KG1 (cell line): ENCODE measurements around the gene MARVELD3.
A peak's percentile ranks its signal among the peaks of the same experiment; 100 is the strongest.
"Not testable (repeated sequence)": the region's sequence is repeated elsewhere in the genome, so short reads cannot be mapped to it uniquely, and the experiment has no call there.

Source experiments
- DNase-seq: peaks from one replicate; lab custom pipeline; 2025; lab: John Stamatoyannopoulos, UW

The MARVELD3 gene

GRCh38 chr16:71626018-71626857 is at the start of gene MARVELD3:
Gene MARVELD3 (plus strand): TSS chr16:71626184. CDS start chr16:71626230, 46 bp downstream.
- no peak for DNase-seq

DNA sequence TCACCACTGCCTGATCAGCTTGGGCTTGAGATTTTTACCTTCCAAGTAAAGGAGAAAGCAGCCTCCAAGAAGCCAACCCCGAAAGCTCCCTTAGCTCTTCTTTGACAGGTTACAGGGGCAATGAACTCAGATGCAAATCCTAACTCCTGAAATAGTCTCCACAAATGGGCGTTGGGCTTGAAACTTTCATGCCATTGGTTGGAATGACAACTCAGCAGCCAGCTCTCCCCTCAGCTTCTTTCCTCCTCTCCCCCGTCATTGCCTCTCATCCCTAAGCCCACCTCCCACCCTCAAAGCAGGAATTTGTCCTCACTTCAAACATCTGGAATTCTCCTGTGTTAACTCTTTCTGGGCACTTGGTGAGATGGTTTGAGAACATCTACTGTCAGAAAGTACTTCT is 49.0 kb upstream of the MARVELD3 start, which contains the start of gene TAT:
Gene TAT (minus strand): TSS at position 122 of the 400 bp plus-strand sequence. CDS start 677 bp downstream, outside the sequence.
- no peak for DNase-seq

DNA sequence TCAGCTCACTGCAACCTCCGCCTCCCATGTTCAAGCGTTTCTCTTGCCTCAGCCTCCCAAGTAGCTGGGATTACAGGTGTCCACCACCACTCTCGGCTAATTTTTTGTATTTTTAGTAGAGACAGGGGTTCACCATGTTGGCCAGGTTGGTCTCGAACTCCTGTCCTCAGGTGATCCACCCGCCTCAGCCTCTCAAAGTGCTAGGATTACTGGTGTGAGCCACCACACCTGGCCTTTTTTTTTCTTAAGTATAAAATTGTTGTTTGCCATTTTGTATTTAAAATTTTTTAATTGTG is 43.5 kb upstream of the MARVELD3 start:
- DNase-seq, result not testable (repeated sequence)

DNA sequence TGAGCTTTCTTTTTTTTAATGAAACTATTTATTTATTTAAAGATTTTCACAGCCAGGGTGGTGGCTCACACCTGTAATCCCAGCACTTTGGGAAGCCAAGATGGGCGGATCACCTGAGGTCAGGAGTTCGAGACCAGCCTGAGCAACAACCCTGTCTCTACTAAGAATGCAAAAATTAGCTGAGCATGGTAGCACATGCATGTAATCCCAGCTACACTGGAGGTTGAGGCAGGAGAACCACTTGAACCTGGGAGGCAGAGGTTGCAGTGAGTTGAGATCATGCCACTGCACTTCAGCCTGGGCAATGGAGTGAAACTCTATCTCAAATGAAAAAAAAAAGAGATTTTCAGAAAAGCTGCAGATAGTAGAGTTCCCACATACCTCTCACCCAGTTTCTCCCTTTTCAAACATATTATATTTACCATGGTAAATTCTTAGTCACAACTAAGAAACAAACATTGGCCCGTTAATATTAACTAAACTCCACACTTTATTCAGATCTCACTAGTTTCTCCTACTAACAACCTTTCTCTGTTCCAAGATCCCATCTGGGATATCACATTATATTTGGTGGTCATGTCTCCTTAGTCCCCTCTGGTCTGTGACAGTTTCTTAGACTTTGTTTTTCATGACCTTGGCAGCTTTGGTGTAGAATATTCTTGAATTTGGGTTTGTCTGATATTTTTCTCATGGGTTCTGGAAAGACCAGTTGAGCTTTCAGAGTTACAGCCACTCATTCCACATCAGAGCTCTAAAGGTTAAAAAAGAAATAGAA is 41.3 kb upstream of the MARVELD3 start:
- DNase-seq, result no peak

DNA sequence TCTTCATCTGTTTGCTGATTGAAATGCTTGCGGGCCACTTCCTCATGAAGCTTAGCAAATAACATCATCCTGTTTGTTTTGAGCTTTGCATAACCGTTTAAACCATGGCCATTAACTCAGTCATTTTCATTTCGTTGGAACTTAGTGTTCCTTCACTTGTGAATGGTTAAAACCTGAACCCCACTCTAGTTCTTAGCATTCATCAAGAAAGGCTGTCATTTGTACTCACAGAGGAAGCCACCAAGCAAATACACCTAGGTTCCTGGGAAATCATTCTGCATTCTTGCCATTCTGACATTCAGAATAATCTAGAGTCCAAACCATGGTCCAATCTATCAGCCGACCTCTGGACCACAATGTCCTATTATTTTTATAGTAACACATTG is 40.7 kb upstream of the MARVELD3 start:
- no peak for DNase-seq

DNA sequence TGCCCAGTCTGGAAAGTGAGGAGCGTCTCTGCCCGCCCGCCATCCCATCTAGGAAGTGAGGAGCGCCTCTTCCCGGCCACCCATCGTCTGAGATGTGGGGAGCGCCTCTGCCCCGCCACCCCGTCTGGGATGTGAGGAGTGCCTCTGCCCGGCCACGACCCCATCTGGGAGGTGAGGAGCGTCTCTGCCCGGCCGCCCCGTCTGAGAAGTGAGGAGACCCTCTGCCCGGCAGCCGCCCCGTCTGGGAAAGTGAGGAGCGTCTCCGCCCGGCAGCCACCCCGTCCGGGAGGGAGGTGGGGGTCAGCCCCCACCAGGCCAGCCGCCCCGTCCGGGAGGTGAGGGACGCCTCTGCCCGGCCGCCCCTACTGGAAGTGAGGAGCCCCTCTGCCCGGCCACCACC is 36.6 kb upstream of the MARVELD3 start:
- DNase-seq, result not testable (repeated sequence)

DNA sequence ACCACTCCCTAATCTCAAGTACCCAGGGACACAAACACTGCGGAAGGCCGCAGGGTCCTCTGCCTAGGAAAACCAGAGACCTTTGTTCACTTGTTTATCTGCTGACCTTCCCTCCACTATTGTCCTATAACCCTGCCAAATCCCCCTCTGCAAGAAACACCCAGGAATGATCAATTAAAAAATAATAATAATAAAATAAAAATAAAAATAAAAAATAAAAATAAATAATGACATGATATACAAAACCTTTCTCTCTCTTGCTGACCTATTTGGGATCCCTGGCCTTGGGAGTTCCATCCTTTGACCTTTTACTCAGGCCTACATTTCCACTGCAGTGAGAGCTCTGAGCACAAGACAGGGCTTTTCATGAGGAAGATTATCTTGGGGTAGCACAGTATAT is 35.9 kb upstream of the MARVELD3 start:
- not testable (repeated sequence) for DNase-seq

DNA sequence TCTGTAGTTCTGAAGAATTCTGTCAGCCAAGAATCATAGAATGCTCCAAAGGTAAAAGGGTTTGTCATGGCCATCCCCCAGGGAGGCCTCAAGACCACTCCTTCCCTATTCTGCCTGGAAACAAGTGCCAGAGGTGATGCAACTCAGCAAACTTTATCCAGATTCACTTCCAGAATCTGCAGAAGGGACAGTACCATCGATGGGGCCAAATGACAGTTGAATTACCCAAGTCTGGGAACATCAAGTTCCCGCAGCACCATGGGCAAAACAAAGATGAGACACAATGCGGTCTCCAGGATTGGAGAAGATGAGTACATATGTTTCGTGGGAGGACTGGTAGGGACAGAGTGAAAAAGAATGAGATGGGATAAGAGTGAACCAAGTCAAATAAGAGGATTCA is 35.4 kb upstream of the MARVELD3 start:
- no peak for DNase-seq

DNA sequence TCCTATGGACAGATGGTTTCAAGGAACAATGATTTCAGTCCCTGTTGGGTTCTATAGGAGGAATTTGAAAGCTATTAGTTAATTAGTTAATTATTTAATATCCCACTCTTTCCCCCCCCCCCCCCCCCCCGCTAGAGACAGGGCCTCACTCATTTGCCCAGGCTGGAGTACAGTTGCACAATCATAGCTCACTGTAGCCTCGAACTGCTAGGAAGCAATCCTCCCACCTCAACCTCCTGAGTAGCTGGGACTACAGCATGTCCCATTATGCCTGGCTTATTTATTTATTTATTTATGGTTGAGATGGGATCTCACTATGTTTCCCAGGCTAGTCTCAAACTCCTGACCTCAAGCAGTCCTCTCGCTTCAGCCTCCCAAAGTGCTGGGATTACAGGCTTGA is 34.1 kb upstream of the MARVELD3 start:
- no peak for DNase-seq

GRCh38 chr16:71593048-71593999 is 32.7 kb upstream of the MARVELD3 start:
- no peak for DNase-seq

- DNase-seq, result no peak
These were observed 31.9 kb upstream of the MARVELD3 start for GRCh38 chr16:71594000-71594646.

DNA sequence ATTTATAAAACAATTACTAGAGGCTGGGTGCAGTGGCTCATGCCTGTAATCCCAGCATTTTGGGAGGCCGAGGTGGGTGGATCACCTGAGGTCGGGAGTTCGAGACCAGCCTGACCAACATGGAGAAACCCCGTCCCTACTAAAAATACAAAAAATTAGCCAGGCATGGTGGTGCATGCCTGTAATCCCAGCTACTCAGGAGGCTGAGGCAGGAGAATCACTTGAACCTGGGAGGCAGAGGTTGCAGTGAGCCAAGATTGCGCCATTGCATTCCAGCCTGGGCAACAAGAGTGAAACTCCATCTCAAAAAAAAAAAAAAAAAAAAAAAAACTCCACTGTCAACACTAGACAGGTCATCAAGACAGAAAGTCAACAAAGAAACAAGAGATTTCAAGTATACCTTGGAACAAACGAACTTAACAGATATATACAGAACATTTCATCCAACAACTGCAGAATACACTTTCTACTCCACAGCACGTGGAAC is 30.6 kb upstream of the MARVELD3 start:
- DNase-seq, result not testable (repeated sequence)

DNA sequence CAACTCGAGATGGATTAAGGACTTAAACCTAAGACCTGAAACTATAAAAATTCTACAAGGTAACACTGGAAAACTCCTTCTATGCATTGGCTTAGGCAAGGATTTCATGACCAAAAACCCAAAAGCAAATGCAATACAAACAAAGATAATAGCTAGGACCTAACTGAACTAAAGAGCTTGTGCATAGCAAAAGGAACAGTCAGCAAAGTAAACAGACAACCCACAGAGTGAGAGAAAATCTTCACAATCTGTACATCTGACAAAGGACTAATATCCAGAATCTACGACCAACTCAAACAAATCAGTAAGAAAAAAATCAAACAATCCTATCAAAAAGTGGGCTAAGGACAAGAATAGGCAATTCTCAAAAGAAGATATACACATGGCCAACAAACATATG is 27.6 kb upstream of the MARVELD3 start:
- DNase-seq, result not testable (repeated sequence)

DNA sequence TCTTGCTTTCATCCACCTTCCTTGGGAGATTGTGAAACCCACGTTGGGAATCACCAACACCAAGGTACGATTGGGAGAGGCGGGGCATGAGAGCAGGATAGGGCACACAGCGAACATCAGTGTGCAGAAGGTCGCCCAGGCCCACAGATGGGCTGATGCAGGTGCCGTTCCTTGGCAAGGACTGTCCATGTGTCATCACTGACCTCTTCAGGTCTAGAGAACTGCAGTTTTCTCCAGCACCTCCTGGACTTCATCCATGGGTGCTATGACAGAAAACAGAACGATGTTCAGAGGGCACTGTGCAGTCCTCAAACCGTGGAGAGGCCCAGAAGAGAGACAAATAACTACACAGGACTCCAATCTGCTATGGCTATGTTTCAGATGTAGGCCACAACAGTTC is 25.2 kb upstream of the MARVELD3 start:
- DNase-seq, result no peak

GRCh38 chr16:71609066-71609465 is 16.9 kb upstream of the MARVELD3 start:
- no peak for DNase-seq

DNA sequence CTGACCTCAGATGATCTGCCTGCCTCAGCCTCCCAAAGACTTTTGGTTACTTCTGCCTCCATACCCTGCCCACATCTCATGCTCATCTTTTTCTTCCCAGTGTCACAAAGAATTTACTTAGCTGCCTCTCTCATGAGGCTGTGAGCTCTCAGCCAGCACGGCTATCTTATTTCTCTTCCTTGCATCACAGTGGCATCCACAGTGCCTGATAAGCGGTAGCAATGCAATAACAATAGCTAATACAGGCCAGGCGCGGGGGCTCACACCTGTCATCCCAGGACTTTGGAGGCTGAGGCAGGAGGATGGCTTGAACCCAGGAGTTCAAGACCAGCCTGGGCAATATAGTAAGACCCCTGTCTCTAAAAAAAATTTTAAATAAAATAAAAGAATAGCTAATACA is 15.5 kb upstream of the MARVELD3 start:
- DNase-seq, result no peak

- DNase-seq, result peak; percentile 12
These were observed 14.8 kb upstream of the MARVELD3 start for GRCh38 chr16:71610936-71611871.

DNA sequence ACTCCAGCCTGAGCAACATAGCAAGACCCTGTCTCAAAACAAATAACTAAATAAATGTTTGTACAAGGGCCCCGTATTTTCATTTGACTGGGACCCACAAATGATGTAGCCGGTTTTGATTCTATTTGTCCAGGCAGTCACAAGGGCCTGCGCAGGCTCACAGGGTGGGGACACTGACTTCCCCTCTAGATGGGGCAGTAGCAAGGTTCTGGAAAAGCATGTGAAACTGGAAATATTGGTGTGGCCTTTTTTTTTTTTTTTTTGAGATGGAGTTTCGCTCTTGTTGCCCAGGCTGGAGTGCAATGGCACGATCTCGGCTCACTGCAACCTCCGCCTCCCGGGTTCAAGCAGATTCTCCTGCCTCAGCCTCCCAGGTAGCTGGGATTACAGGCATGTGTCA is 11.0 kb upstream of the MARVELD3 start:
- not testable (repeated sequence) for DNase-seq

GRCh38 chr16:71618429-71618828 is 7.6 kb upstream of the MARVELD3 start:
- no peak for DNase-seq

- DNase-seq, result no peak
These were observed 3.9 kb upstream of the MARVELD3 start for GRCh38 chr16:71622088-71622487.
